ENCODE results near the gene SCGN. TPM values are rescaled to one million over a fixed set of nuclear protein-coding genes. Genes with fewer than 3 reads are reported as not detected.

SCGN gene
- total and polyA plus RNA-seq, 2 of the 4 experiments (the other 2 are of a cell fraction), result not detected

DNA sequence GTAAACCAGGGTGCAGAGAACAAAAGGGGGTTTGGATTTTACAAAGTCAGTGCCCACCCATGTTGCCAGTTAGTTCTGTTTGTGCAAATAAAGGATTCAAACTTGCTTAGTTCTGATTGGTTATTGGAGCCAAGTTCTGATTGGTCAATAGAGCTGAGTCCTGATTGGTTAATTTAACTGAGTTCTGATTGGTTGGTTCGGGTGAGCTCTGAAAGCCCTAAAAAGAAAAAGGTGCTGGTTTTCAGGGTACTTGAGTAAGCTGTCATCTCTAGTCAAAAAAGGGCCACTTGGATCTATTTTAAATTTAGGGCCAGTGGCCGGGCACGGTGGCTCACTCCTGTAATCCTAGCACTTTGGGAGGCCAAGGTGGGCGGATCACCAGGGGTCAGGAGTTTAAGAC is 47.6 kb downstream of the SCGN start:
- Histone ChIP-seq H3K56ac (ENCODE audit: extremely low read depth, insufficient read depth, low read length) (no peak overlapping the region), H2BK120ac (ENCODE audit: low read depth, low read length) (no peak overlapping the region), H3K4me3 (ENCODE audit: insufficient read depth, low read depth, low read length) (no peak overlapping the region), H3K4me1 (ENCODE audit: control insufficient read depth, insufficient read depth, low read length) (no peaks in the 10 kb centered on the region), H3K9ac (ENCODE audit: low read depth, low read length) (no peak overlapping the region), H3K36me3 (ENCODE audit: control insufficient read depth, insufficient read depth, low read length) (no peaks in the 10 kb centered on the region), H3K18ac (ENCODE audit: low read depth, low read length) (no peak overlapping the region), H4K91ac (ENCODE audit: insufficient read depth, low read depth, low read length) (no peak overlapping the region), H3K4me2 (ENCODE audit: low read depth, low read length) (no peak overlapping the region), H3K9me1 (ENCODE audit: insufficient read depth, low read length) (no peaks in the 10 kb centered on the region), H3K14ac (replicated peaks; ENCODE audit: low read depth, low read length) (no peak overlapping the region), H3K9me3 (ENCODE audit: control insufficient read depth, insufficient read depth, low read length) (no peaks in the 10 kb centered on the region), H4K5ac (ENCODE audit: low read depth, low read length) (no peak overlapping the region), H2AFZ (replicated peaks; ENCODE audit: low read length, poor library complexity) (no peak overlapping the region), H2BK15ac (ENCODE audit: low read depth, low read length) (no peak overlapping the region), H2AK9ac (replicated peaks; ENCODE audit: low read depth, low read length, poor library complexity) (no peak overlapping the region), H4K20me1 (ENCODE audit: insufficient read depth, low read length) (no peaks in the 10 kb centered on the region), H2BK20ac (ENCODE audit: low read depth, low read length) (no peak overlapping the region), H2AK5ac (ENCODE audit: low read depth, low read length) (no peak overlapping the region), H4K8ac (ENCODE audit: low read depth in 2 of 2, low read length in 2 of 2) (no peak overlapping the region), H2BK5ac (ENCODE audit: low read depth, low read length, poor library complexity, severe bottlenecking) (no peak overlapping the region), H3K79me1 (ENCODE audit: low read depth in 1 of 2, low read length in 2 of 2) (no peaks in the 10 kb centered on the region), H3K23ac (ENCODE audit: low read depth, low read length) (no peak overlapping the region), H3K4ac (ENCODE audit: low read depth, low read length) (no peak overlapping the region), H3K27ac (ENCODE audit: insufficient read depth, low read length) (no peak overlapping the region), H3K27me3 (ENCODE audit: control insufficient read depth, insufficient read depth, low read length) (no peaks in the 10 kb centered on the region)
- in situ Hi-C loops (cut with MboI; ENCODE audit: low sequenced_read_pairs), result no loop called here
- DNase-seq, result no peak
- CTCF ChIA-PET, result interaction anchor here (2.3 kb wide), 1 partner anchor 18 kb away, joined by 5 read pairs; no protein-coding TSS in a partner anchor
- WGBS, 2 experiments (ENCODE audit: extremely low coverage in 2 of 2, insufficient read length in 1 of 2), result 40% methylated on average over 1 of the region's 4 CpGs; no CpG with 5 or more reads in 1 of the 2 experiments
- intact Hi-C loops (cut with micrococcal nuclease), result no loop called here
- dilution Hi-C loops (cut with HindIII; ENCODE audit: low sequenced_read_pairs, unreplicated experiment), result no loop called here
- ATAC-seq (ENCODE audit: low read depth), result no peak
- no TSS peak for BruUV-seq (replicated peaks)
- TF ChIP-seq BHLHE40 (IDR thresholded peaks at IDR 0.05; ENCODE audit: low read depth, low read length), result no peak
- TF ChIP-seq ELK1 (IDR thresholded peaks at IDR 0.05; ENCODE audit: borderline replicate concordance, low read depth, low read length), result no peak
- TF ChIP-seq MAFK (IDR thresholded peaks at IDR 0.05; ENCODE audit: low read depth, low read length), result no peak
- no peak for TF ChIP-seq NFE2L2 (IDR thresholded peaks at IDR 0.05; ENCODE audit: low read depth, low read length)
- no peak for TF ChIP-seq MAZ (IDR thresholded peaks at IDR 0.05; ENCODE audit: borderline replicate concordance, low read depth, low read length)
- no peak for TF ChIP-seq POLR2A (IDR thresholded peaks at IDR 0.05; ENCODE audit: low read depth, low read length)
- no peak for TF ChIP-seq CHD1 (IDR thresholded peaks at IDR 0.05; ENCODE audit: low read depth, low read length)
- TF ChIP-seq CEBPB (IDR thresholded peaks at IDR 0.05; ENCODE audit: low read depth, low read length), result no peak
- no peak for TF ChIP-seq SMC3 (IDR thresholded peaks at IDR 0.05; ENCODE audit: low read depth, low read length)
- no peak for TF ChIP-seq RCOR1 (IDR thresholded peaks at IDR 0.05; ENCODE audit: insufficient replicate concordance, low read length)
- TF ChIP-seq, protein P1, sequence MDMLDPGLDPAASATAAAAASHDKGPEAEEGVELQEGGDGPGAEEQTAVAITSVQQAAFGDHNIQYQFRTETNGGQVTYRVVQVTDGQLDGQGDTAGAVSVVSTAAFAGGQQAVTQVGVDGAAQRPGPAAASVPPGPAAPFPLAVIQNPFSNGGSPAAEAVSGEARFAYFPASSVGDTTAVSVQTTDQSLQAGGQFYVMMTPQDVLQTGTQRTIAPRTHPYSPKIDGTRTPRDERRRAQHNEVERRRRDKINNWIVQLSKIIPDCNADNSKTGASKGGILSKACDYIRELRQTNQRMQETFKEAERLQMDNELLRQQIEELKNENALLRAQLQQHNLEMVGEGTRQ (IDR thresholded peaks at IDR 0.05; ENCODE audit: low read depth, low read length), result no peak
- no peak for TF ChIP-seq RFX5 (IDR thresholded peaks at IDR 0.05; ENCODE audit: low read depth, low read length)
- TF ChIP-seq, protein P2, sequence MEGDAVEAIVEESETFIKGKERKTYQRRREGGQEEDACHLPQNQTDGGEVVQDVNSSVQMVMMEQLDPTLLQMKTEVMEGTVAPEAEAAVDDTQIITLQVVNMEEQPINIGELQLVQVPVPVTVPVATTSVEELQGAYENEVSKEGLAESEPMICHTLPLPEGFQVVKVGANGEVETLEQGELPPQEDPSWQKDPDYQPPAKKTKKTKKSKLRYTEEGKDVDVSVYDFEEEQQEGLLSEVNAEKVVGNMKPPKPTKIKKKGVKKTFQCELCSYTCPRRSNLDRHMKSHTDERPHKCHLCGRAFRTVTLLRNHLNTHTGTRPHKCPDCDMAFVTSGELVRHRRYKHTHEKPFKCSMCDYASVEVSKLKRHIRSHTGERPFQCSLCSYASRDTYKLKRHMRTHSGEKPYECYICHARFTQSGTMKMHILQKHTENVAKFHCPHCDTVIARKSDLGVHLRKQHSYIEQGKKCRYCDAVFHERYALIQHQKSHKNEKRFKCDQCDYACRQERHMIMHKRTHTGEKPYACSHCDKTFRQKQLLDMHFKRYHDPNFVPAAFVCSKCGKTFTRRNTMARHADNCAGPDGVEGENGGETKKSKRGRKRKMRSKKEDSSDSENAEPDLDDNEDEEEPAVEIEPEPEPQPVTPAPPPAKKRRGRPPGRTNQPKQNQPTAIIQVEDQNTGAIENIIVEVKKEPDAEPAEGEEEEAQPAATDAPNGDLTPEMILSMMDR (conservative IDR thresholded peaks at IDR 0.05; ENCODE audit: low read depth, low read length), result no peak
- no peak for TF ChIP-seq FOS (IDR thresholded peaks at IDR 0.05; ENCODE audit: low read depth, low read length)
- no peak for TF ChIP-seq MXI1 (IDR thresholded peaks at IDR 0.05; ENCODE audit: borderline replicate concordance, low read depth, low read length)
- TF ChIP-seq RAD21 (IDR thresholded peaks at IDR 0.05; ENCODE audit: low read length), result no peak
- POLR2A ChIA-PET (ENCODE audit: unreplicated experiment), result no interaction called here
